Measurements from ENCODE around the gene NBAS.
A peak's percentile ranks its signal among the peaks of the same experiment; 100 is the strongest.

NBAS gene

GRCh38 chr2:15599994-15600393 is 38.9 kb upstream of the NBAS start:
- Histone ChIP-seq H3K9ac (ENCODE audit: low read length) (no peak overlapping the region), H3K4me3 (ENCODE audit: low read length) (no peak overlapping the region), H3K36me3 (ENCODE audit: control insufficient read depth, insufficient read depth, low read length) (peaks cover 22% of the 10 kb centered on the region), H3K9me3 (ENCODE audit: control insufficient read depth, low read length) (no peaks in the 10 kb centered on the region), H3K4me1 (ENCODE audit: control insufficient read depth, insufficient read depth, low read length) (no peaks in the 10 kb centered on the region), H3K27me3 (ENCODE audit: control insufficient read depth, insufficient read depth, low read length) (no peaks in the 10 kb centered on the region)

- Histone ChIP-seq H3K9ac (ENCODE audit: low read length) (no peak overlapping the region), H3K27me3 (ENCODE audit: control insufficient read depth, insufficient read depth, low read length) (no peaks in the 10 kb centered on the region), H3K36me3 (ENCODE audit: control insufficient read depth, insufficient read depth, low read length) (peaks cover 11% of the 10 kb centered on the region), H3K9me3 (ENCODE audit: control insufficient read depth, low read length) (no peaks in the 10 kb centered on the region), H3K4me3 (ENCODE audit: low read length) (no peak overlapping the region), H3K4me1 (ENCODE audit: control insufficient read depth, insufficient read depth, low read length) (peaks cover 7% of the 10 kb centered on the region)
Measured at GRCh38 chr2:15596968-15597367, 35.8 kb upstream of the NBAS start.

GRCh38 chr2:15596350-15596749 is 35.2 kb upstream of the NBAS start:
- peaks cover 9% of the 10 kb centered on the region for H3K4me1 ChIP-seq (ENCODE audit: control insufficient read depth, insufficient read depth, low read length)
- no peak overlapping the region for H3K9ac ChIP-seq (ENCODE audit: low read length)
- no peak overlapping the region for H3K4me3 ChIP-seq (ENCODE audit: low read length)
- H3K27me3 ChIP-seq (ENCODE audit: control insufficient read depth, insufficient read depth, low read length), result no peaks in the 10 kb centered on the region
- H3K36me3 ChIP-seq (ENCODE audit: control insufficient read depth, insufficient read depth, low read length), result peaks cover 5% of the 10 kb centered on the region
- no peaks in the 10 kb centered on the region for H3K9me3 ChIP-seq (ENCODE audit: control insufficient read depth, low read length)

GRCh38 chr2:15595936-15596335 is 34.8 kb upstream of the NBAS start:
- H3K4me3 ChIP-seq (ENCODE audit: low read length), result no peak overlapping the region
- no peaks in the 10 kb centered on the region for H3K9me3 ChIP-seq (ENCODE audit: control insufficient read depth, low read length)
- peaks cover under 1% of the 10 kb centered on the region for H3K36me3 ChIP-seq (ENCODE audit: control insufficient read depth, insufficient read depth, low read length)

GRCh38 chr2:15595342-15595905 is 34.3 kb upstream of the NBAS start:
- Histone ChIP-seq H3K9me3 (ENCODE audit: control insufficient read depth, low read length) (no peaks in the 10 kb centered on the region), H3K4me1 (ENCODE audit: control insufficient read depth, insufficient read depth, low read length) (peaks cover 14% of the 10 kb centered on the region), H3K27me3 (ENCODE audit: control insufficient read depth, insufficient read depth, low read length) (no peaks in the 10 kb centered on the region), H3K9ac (ENCODE audit: low read length) (no peak overlapping the region), H3K4me3 (ENCODE audit: low read length) (no peak overlapping the region), H3K36me3 (ENCODE audit: control insufficient read depth, insufficient read depth, low read length) (no peaks in the 10 kb centered on the region)

More at GRCh38 chr2:15595936-15596335, 34.8 kb upstream of the NBAS start:
- H3K4me1 ChIP-seq (ENCODE audit: control insufficient read depth, insufficient read depth, low read length), result peaks cover 14% of the 10 kb centered on the region
- H3K9ac ChIP-seq (ENCODE audit: low read length), result no peak overlapping the region
- H3K27me3 ChIP-seq (ENCODE audit: control insufficient read depth, insufficient read depth, low read length), result no peaks in the 10 kb centered on the region

- peaks cover 14% of the 10 kb centered on the region for H3K4me1 ChIP-seq (ENCODE audit: control insufficient read depth, insufficient read depth, low read length)
- no peaks in the 10 kb centered on the region for H3K9me3 ChIP-seq (ENCODE audit: control insufficient read depth, low read length)
- no peaks in the 10 kb centered on the region for H3K27me3 ChIP-seq (ENCODE audit: control insufficient read depth, insufficient read depth, low read length)
- no peak overlapping the region for H3K4me3 ChIP-seq (ENCODE audit: low read length)
- H3K9ac ChIP-seq (ENCODE audit: low read length), result no peak overlapping the region
- no peaks in the 10 kb centered on the region for H3K36me3 ChIP-seq (ENCODE audit: control insufficient read depth, insufficient read depth, low read length)
Measured at GRCh38 chr2:15594291-15595256, 33.4 kb upstream of the NBAS start.

GRCh38 chr2:15593327-15593705 is 32.2 kb upstream of the NBAS start:
- no peaks in the 10 kb centered on the region for H3K9me3 ChIP-seq (ENCODE audit: control insufficient read depth, low read length)
- H3K27me3 ChIP-seq (ENCODE audit: control insufficient read depth, insufficient read depth, low read length), result no peaks in the 10 kb centered on the region
- no peaks in the 10 kb centered on the region for H3K36me3 ChIP-seq (ENCODE audit: control insufficient read depth, insufficient read depth, low read length)
- H3K4me3 ChIP-seq (ENCODE audit: low read length), result no peak overlapping the region
- H3K4me1 ChIP-seq (ENCODE audit: control insufficient read depth, insufficient read depth, low read length), result peaks cover 14% of the 10 kb centered on the region
- H3K9ac ChIP-seq (ENCODE audit: low read length), result no peak overlapping the region

- no peaks in the 10 kb centered on the region for H3K27me3 ChIP-seq (ENCODE audit: control insufficient read depth, insufficient read depth, low read length)
- peak within 1 kb of the TSS; percentile 89 for H3K4me3 ChIP-seq (ENCODE audit: low read length)
- H3K9ac ChIP-seq (ENCODE audit: low read length), result peak within 1 kb of the TSS; percentile 90
Measured at GRCh38 chr2:15591692-15592463, 30.7 kb upstream of the NBAS start, which contains the start of gene DDX1. Gene DDX1, plus strand, starts transcription at chr2:15591868. Its CDS starts 66 bp downstream, at chr2:15591934.

GRCh38 chr2:15591373-15591691 is 30.2 kb upstream of the NBAS start:
- H3K9me3 ChIP-seq (ENCODE audit: control insufficient read depth, low read length), result no peaks in the 10 kb centered on the region
- no peaks in the 10 kb centered on the region for H3K36me3 ChIP-seq (ENCODE audit: control insufficient read depth, insufficient read depth, low read length)
- peak overlapping the region; percentile 90 for H3K9ac ChIP-seq (ENCODE audit: low read length)
- no peaks in the 10 kb centered on the region for H3K27me3 ChIP-seq (ENCODE audit: control insufficient read depth, insufficient read depth, low read length)
- peaks cover 14% of the 10 kb centered on the region for H3K4me1 ChIP-seq (ENCODE audit: control insufficient read depth, insufficient read depth, low read length)
- H3K4me3 ChIP-seq (ENCODE audit: low read length), result peak overlapping the region; percentile 20

More at GRCh38 chr2:15591692-15592463, 30.7 kb upstream of the NBAS start, which contains the start of gene DDX1:
- peaks cover 14% of the 10 kb centered on the region for H3K4me1 ChIP-seq (ENCODE audit: control insufficient read depth, insufficient read depth, low read length)
- no peaks in the 10 kb centered on the region for H3K9me3 ChIP-seq (ENCODE audit: control insufficient read depth, low read length)
- H3K36me3 ChIP-seq (ENCODE audit: control insufficient read depth, insufficient read depth, low read length), result no peaks in the 10 kb centered on the region

- Histone ChIP-seq H3K9ac (ENCODE audit: low read length) (no peak overlapping the region), H3K9me3 (ENCODE audit: control insufficient read depth, low read length) (no peaks in the 10 kb centered on the region), H3K27me3 (ENCODE audit: control insufficient read depth, insufficient read depth, low read length) (no peaks in the 10 kb centered on the region), H3K4me1 (ENCODE audit: control insufficient read depth, insufficient read depth, low read length) (peaks cover 14% of the 10 kb centered on the region), H3K36me3 (ENCODE audit: control insufficient read depth, insufficient read depth, low read length) (no peaks in the 10 kb centered on the region), H3K4me3 (ENCODE audit: low read length) (no peak overlapping the region)
Measured at GRCh38 chr2:15588329-15588919, 27.3 kb upstream of the NBAS start.

- Histone ChIP-seq H3K9ac (ENCODE audit: low read length) (no peak overlapping the region), H3K4me1 (ENCODE audit: control insufficient read depth, insufficient read depth, low read length) (no peaks in the 10 kb centered on the region), H3K36me3 (ENCODE audit: control insufficient read depth, insufficient read depth, low read length) (no peaks in the 10 kb centered on the region), H3K27me3 (ENCODE audit: control insufficient read depth, insufficient read depth, low read length) (no peaks in the 10 kb centered on the region), H3K9me3 (ENCODE audit: control insufficient read depth, low read length) (no peaks in the 10 kb centered on the region), H3K4me3 (ENCODE audit: low read length) (no peak overlapping the region)
Measured at GRCh38 chr2:15584767-15585469, 23.8 kb upstream of the NBAS start.
